ENCODE results near the gene ANGEL1. TPM values are rescaled to one million over a fixed set of nuclear protein-coding genes. Genes with fewer than 3 reads are reported as not detected.

ANGEL1 gene
- total and polyA plus RNA-seq, 9 of the 15 experiments (the other 6 are each of a cell fraction or from before 2014, with no cell fraction given) = 2.1 to 22.2 (median 7.3) TPM

DNA sequence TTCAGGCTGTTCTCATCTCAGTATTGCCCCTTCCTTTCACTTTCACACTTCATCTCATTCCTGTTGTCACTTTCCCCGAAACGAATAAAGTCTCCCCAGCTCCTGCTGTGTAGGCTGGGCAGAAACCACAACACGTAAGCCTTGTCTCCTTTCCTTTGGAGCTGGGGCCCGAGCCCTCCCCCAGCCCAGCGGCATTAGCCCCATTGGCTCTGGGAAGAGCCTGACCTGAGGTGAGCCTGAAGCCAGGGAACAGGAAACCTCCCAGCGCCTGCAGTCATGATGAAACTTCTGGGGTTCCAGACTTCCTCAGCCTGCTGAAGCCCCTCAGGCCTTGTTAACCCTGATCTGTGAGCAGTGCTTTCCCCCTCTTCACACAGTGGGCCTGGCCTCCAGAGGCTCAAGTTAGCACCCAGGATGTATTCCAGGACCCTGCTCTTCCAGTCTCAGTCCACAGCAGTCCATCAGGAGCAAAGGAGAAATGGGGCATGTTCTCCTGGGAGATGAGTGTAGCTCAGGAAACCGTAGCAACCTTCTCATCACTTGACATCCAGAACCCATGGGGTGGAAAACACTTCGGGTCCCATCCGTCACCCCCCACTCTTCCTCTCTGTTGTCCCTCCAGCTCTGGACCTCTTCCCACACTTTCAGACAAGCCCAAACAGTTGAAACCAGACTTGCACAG, 29.7 kb downstream of the ANGEL1 start:
- FAIRE-seq (no peak), ATAC-seq (no peak), DNase-seq (ENCODE audit: extremely low read depth in 1 of 4, low spot score in 3 of 4) (no peak)
- H4K20me1 ChIP-seq (replicated peaks; ENCODE audit: control insufficient read depth, insufficient read depth, low read length) = no peaks in the 10 kb centered on the region
- no peaks in the 10 kb centered on the region for H3K9me1 ChIP-seq (ENCODE audit: control insufficient read depth, insufficient read depth, low read length)
- in situ Hi-C loops (cut with MboI) (loop anchor here (5.0 kb wide), 1 partner anchor 71 kb away; no protein-coding TSS in a partner anchor), intact Hi-C loops (cut with micrococcal nuclease) (no loop called here)
- H3K27ac ChIP-seq (ENCODE audit: extremely low read depth, low read depth, low read length) = no peak overlapping the region
- no peak overlapping the region for H2AFZ ChIP-seq (ENCODE audit: low read depth, low read length)
- BruUV-seq (replicated peaks) = no TSS peak
- peaks cover 19% of the 10 kb centered on the region; the same call in 2 of the 3 replicates for H3K36me3 ChIP-seq (ENCODE audit: control insufficient read depth, insufficient read depth, low read length)
- no peak overlapping the region for H3K4me3 ChIP-seq
- H3K27me3 ChIP-seq (ENCODE audit: control insufficient read depth in 2 of 2, insufficient read depth in 2 of 2, low read length in 2 of 2) = no peaks in the 10 kb centered on the region
- peaks cover 9 to 11% of the 10 kb centered on the region in 2 experiments for H3K4me1 ChIP-seq (replicated peaks in 1 of 2; ENCODE audit: control insufficient read depth in 2 of 2, insufficient read depth in 2 of 2, low read length in 2 of 2)
- no peaks in the 10 kb centered on the region for H3K9me3 ChIP-seq (replicated peaks; ENCODE audit: control insufficient read depth, insufficient read depth, low read depth, low read length)
- H3K4me2 ChIP-seq (ENCODE audit: insufficient read depth, low read length) = no peak overlapping the region
- H3K79me2 ChIP-seq (ENCODE audit: control insufficient read depth, insufficient read depth, low read length) = no peaks in the 10 kb centered on the region
- CTCF ChIA-PET (ENCODE audit: low intra/inter-chr PET ratio) = no interaction called here
- POLR2A ChIA-PET = interaction anchor here (1.0 to 2.7 kb wide), 2 partner anchors 15 to 67 kb away, joined by 4 to 7 read pairs; no protein-coding TSS in a partner anchor
- no peak overlapping the region for H3K9ac ChIP-seq (ENCODE audit: insufficient read depth in 1 of 2, low read depth in 2 of 2, low read length in 2 of 2)
- WGBS (ENCODE audit: insufficient coverage, low coverage, missing lambda C conversion rate) = 72% methylated on average over 8 of the region's 9 CpGs
- no peak for TF ChIP-seq NEUROD1 (IDR thresholded peaks at IDR 0.05; ENCODE audit: borderline replicate concordance, low read depth, low read length, partially characterized antibody)
- no peak for TF ChIP-seq FOXJ2 (tag; IDR thresholded peaks at IDR 0.05)
- TF ChIP-seq POLR2AphosphoS2 (IDR thresholded peaks at IDR 0.05; ENCODE audit: low read length) = no peak
- no peak for TF ChIP-seq CEBPG (CRISPR knock-in tag; IDR thresholded peaks at IDR 0.05)
- TF ChIP-seq CEBPG (tag; conservative IDR thresholded peaks at IDR 0.05 in 1 of 2, IDR thresholded peaks at IDR 0.05 in 1 of 2) = no peak
- TF ChIP-seq, protein P1, sequence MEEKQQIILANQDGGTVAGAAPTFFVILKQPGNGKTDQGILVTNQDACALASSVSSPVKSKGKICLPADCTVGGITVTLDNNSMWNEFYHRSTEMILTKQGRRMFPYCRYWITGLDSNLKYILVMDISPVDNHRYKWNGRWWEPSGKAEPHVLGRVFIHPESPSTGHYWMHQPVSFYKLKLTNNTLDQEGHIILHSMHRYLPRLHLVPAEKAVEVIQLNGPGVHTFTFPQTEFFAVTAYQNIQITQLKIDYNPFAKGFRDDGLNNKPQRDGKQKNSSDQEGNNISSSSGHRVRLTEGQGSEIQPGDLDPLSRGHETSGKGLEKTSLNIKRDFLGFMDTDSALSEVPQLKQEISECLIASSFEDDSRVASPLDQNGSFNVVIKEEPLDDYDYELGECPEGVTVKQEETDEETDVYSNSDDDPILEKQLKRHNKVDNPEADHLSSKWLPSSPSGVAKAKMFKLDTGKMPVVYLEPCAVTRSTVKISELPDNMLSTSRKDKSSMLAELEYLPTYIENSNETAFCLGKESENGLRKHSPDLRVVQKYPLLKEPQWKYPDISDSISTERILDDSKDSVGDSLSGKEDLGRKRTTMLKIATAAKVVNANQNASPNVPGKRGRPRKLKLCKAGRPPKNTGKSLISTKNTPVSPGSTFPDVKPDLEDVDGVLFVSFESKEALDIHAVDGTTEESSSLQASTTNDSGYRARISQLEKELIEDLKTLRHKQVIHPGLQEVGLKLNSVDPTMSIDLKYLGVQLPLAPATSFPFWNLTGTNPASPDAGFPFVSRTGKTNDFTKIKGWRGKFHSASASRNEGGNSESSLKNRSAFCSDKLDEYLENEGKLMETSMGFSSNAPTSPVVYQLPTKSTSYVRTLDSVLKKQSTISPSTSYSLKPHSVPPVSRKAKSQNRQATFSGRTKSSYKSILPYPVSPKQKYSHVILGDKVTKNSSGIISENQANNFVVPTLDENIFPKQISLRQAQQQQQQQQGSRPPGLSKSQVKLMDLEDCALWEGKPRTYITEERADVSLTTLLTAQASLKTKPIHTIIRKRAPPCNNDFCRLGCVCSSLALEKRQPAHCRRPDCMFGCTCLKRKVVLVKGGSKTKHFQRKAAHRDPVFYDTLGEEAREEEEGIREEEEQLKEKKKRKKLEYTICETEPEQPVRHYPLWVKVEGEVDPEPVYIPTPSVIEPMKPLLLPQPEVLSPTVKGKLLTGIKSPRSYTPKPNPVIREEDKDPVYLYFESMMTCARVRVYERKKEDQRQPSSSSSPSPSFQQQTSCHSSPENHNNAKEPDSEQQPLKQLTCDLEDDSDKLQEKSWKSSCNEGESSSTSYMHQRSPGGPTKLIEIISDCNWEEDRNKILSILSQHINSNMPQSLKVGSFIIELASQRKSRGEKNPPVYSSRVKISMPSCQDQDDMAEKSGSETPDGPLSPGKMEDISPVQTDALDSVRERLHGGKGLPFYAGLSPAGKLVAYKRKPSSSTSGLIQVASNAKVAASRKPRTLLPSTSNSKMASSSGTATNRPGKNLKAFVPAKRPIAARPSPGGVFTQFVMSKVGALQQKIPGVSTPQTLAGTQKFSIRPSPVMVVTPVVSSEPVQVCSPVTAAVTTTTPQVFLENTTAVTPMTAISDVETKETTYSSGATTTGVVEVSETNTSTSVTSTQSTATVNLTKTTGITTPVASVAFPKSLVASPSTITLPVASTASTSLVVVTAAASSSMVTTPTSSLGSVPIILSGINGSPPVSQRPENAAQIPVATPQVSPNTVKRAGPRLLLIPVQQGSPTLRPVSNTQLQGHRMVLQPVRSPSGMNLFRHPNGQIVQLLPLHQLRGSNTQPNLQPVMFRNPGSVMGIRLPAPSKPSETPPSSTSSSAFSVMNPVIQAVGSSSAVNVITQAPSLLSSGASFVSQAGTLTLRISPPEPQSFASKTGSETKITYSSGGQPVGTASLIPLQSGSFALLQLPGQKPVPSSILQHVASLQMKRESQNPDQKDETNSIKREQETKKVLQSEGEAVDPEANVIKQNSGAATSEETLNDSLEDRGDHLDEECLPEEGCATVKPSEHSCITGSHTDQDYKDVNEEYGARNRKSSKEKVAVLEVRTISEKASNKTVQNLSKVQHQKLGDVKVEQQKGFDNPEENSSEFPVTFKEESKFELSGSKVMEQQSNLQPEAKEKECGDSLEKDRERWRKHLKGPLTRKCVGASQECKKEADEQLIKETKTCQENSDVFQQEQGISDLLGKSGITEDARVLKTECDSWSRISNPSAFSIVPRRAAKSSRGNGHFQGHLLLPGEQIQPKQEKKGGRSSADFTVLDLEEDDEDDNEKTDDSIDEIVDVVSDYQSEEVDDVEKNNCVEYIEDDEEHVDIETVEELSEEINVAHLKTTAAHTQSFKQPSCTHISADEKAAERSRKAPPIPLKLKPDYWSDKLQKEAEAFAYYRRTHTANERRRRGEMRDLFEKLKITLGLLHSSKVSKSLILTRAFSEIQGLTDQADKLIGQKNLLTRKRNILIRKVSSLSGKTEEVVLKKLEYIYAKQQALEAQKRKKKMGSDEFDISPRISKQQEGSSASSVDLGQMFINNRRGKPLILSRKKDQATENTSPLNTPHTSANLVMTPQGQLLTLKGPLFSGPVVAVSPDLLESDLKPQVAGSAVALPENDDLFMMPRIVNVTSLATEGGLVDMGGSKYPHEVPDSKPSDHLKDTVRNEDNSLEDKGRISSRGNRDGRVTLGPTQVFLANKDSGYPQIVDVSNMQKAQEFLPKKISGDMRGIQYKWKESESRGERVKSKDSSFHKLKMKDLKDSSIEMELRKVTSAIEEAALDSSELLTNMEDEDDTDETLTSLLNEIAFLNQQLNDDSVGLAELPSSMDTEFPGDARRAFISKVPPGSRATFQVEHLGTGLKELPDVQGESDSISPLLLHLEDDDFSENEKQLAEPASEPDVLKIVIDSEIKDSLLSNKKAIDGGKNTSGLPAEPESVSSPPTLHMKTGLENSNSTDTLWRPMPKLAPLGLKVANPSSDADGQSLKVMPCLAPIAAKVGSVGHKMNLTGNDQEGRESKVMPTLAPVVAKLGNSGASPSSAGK (IDR thresholded peaks at IDR 0.05) = no peak
- TF ChIP-seq, protein P2, sequence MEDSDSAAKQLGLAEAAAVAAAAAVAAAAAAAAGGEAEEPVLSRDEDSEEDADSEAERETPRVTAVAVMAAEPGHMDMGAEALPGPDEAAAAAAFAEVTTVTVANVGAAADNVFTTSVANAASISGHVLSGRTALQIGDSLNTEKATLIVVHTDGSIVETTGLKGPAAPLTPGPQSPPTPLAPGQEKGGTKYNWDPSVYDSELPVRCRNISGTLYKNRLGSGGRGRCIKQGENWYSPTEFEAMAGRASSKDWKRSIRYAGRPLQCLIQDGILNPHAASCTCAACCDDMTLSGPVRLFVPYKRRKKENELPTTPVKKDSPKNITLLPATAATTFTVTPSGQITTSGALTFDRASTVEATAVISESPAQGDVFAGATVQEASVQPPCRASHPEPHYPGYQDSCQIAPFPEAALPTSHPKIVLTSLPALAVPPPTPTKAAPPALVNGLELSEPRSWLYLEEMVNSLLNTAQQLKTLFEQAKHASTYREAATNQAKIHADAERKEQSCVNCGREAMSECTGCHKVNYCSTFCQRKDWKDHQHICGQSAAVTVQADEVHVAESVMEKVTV (CRISPR knock-in tag; IDR thresholded peaks at IDR 0.05) = no peak
- no peak for TF ChIP-seq GTF2A2 (tag; IDR thresholded peaks at IDR 0.05)

All from K562 (cell line).